ENCODE data around the gene CTXN1. TPM values are rescaled to one million over a fixed set of nuclear protein-coding genes. Genes with fewer than 3 reads are reported as not detected.
"Not testable (repeated sequence)": the region's sequence is repeated elsewhere in the genome, so short reads cannot be mapped to it uniquely, and the experiment has no call there.

The CTXN1 gene
- total RNA-seq, 2 donors from 2014 or later: 60.1 to 87.2 TPM

DNA sequence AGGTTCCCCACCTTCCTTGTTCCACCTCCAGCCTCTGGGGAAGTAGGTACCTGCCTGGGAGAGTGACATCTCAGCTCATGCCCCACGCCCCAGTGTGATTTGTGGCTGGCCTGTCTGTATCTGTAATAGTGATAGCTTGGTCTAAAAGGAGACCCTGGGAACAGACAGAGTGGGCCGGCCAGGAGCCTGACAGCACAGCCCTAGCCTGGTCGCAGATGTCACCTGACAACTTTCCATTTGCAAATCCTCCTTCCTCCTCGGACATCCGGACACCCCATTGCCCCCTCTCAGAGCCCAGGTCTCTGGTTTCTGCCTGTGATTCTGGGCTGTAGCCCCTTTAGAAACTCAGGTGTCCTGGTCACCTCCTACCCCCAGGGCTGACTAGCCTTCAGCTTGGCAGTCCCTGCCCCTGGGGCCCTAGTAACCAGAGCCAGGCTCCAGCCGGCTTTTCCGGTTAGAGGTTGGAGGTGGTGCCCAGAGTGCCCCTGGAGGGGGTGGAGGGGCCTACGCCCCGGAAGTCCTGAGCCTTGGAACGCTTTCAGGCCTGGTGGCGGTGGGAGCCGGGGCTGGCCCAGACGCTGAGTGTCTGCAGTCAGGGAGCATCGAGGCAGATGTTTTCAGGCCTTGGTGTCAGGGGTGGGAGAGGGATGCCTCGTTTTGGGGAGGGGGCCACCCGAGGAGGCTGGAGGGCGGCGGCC, 31.2 kb downstream of the CTXN1 start:
- Mint-ChIP-seq H3K27ac (no peak overlapping the region), H3K9me3 (no peaks in the 10 kb centered on the region), H3K4me1 (no peaks in the 10 kb centered on the region), H3K36me3 (ENCODE audit: low read depth) (peaks cover 9% of the 10 kb centered on the region), H3K4me3 (no peak overlapping the region), H3K27me3 (ENCODE audit: insufficient read depth) (peaks cover 7% of the 10 kb centered on the region)
- H3K9me3 ChIP-seq (ENCODE audit: control insufficient read depth, low read length): no peaks in the 10 kb centered on the region
- H3K27me3 ChIP-seq (ENCODE audit: control insufficient read depth, insufficient read depth, low read length, poor library complexity, severe bottlenecking): no peaks in the 10 kb centered on the region
- H3K27ac ChIP-seq (ENCODE audit: low read depth, low read length): no peak overlapping the region
- no peaks in the 10 kb centered on the region for H3K36me3 ChIP-seq (ENCODE audit: control insufficient read depth, insufficient read depth, low read length)
- no peak for DNase-seq
- no peaks in the 10 kb centered on the region for H3K4me1 ChIP-seq (ENCODE audit: control insufficient read depth, insufficient read depth, low read length)
- WGBS, 2 experiments (ENCODE audit: insufficient coverage in 1 of 2, insufficient read length in 1 of 2): 79 to 85% methylated on average over 12 to 18 of the region's 18 CpGs
- H3K9ac ChIP-seq (ENCODE audit: extremely low read depth, low read length, poor library complexity, severe bottlenecking): no peak overlapping the region
- no peak overlapping the region for H3K4me3 ChIP-seq (ENCODE audit: low read length)
- TF ChIP-seq, protein P1, sequence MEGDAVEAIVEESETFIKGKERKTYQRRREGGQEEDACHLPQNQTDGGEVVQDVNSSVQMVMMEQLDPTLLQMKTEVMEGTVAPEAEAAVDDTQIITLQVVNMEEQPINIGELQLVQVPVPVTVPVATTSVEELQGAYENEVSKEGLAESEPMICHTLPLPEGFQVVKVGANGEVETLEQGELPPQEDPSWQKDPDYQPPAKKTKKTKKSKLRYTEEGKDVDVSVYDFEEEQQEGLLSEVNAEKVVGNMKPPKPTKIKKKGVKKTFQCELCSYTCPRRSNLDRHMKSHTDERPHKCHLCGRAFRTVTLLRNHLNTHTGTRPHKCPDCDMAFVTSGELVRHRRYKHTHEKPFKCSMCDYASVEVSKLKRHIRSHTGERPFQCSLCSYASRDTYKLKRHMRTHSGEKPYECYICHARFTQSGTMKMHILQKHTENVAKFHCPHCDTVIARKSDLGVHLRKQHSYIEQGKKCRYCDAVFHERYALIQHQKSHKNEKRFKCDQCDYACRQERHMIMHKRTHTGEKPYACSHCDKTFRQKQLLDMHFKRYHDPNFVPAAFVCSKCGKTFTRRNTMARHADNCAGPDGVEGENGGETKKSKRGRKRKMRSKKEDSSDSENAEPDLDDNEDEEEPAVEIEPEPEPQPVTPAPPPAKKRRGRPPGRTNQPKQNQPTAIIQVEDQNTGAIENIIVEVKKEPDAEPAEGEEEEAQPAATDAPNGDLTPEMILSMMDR (conservative IDR thresholded peaks at IDR 0.05): peak; percentile 20

DNA sequence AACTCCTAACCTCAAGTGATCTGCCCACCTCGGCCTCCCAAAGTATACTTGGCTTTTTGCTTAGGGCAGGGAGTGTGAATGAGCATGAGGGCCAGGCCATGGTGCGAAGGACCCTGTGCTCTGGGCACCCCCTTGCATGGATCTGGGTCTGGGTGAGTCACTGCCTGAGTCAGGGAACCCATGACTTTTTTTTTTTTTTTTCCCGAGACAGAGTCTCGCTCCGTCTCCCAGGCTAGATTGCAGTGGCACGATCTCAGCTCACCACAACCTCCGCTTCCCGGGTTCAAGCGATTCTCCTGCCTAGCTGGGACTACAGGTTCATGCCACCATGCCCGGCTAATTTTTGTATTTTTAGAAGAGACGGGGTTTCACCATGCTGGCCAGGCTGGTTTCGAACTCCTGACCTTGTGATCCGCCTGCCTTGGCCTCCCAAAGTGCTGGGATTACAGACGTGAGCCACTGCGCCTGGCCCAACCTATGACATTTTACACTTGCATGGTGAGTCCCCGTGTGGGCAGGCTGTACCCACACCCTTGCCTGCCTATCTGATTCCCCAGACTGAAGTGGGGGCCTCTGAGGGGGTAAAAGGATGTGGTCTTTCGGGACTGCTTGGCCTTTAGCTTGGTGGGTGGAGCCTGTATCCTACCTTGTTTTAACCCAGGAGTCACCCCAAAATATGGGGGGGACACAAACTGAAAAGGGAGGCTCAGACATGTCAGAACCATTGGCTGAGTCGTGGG, 32.4 kb downstream of the CTXN1 start:
- DNase-seq; H3K9me3 ChIP-seq (ENCODE audit: control insufficient read depth, low read length); H3K27me3 ChIP-seq (ENCODE audit: control insufficient read depth, insufficient read depth, low read length, poor library complexity, severe bottlenecking); H3K36me3 Mint-ChIP-seq (ENCODE audit: low read depth); H3K9me3 Mint-ChIP-seq; H3K4me3 ChIP-seq (ENCODE audit: low read length); H3K4me1 Mint-ChIP-seq; H3K27ac Mint-ChIP-seq; H3K27ac ChIP-seq (ENCODE audit: low read depth, low read length); H3K36me3 ChIP-seq (ENCODE audit: control insufficient read depth, insufficient read depth, low read length); H3K9ac ChIP-seq (ENCODE audit: extremely low read depth, low read length, poor library complexity, severe bottlenecking); H3K4me3 Mint-ChIP-seq; H3K4me1 ChIP-seq (ENCODE audit: control insufficient read depth, insufficient read depth, low read length): not testable (repeated sequence)
- peaks cover 16% of the 10 kb centered on the region for H3K27me3 Mint-ChIP-seq (ENCODE audit: insufficient read depth)
- WGBS, 2 experiments (ENCODE audit: insufficient coverage in 1 of 2, insufficient read length in 1 of 2): 92 to 93% methylated on average over 9 to 18 of the region's 18 CpGs

DNA sequence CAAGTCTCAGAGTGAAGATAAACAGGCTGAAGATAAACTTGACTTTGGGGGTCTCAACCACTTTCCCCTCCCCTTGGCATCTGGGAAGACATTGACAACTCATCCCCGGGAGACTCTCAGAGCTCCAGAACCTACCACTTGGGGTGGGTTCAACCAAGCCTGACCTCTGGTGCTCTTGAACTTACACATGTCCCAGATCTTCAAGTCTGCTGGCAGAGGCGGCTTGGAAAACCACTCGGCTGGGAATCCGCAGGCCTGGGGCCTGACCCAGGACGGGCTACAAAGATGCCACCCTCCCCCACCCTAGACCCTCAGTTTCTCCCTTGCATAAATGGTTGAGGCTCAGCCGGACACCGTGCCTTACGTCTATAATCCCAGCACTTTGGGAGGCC, 37.1 kb downstream of the CTXN1 start:
- Mint-ChIP-seq H3K9me3 (no peaks in the 10 kb centered on the region), H3K4me1 (no peaks in the 10 kb centered on the region), H3K4me3 (peak overlapping the region; percentile 53), H3K27ac (peak overlapping the region; percentile 55), H3K27me3 (ENCODE audit: insufficient read depth) (peaks cover 39% of the 10 kb centered on the region), H3K36me3 (ENCODE audit: low read depth) (no peaks in the 10 kb centered on the region)
- no peaks in the 10 kb centered on the region for H3K9me3 ChIP-seq (ENCODE audit: control insufficient read depth, low read length)
- no peaks in the 10 kb centered on the region for H3K4me1 ChIP-seq (ENCODE audit: control insufficient read depth, insufficient read depth, low read length)
- TF ChIP-seq, protein P1 (conservative IDR thresholded peaks at IDR 0.05): no peak
- WGBS, 2 experiments (ENCODE audit: insufficient coverage in 1 of 2, insufficient read length in 1 of 2): 74 to 85% methylated on average over 5 to 8 of the region's 8 CpGs
- no peak overlapping the region for H3K27ac ChIP-seq (ENCODE audit: low read depth, low read length)
- H3K4me3 ChIP-seq (ENCODE audit: low read length): peak overlapping the region; percentile 76
- H3K36me3 ChIP-seq (ENCODE audit: control insufficient read depth, insufficient read depth, low read length): no peaks in the 10 kb centered on the region
- H3K9ac ChIP-seq (ENCODE audit: extremely low read depth, low read length, poor library complexity, severe bottlenecking): no peak overlapping the region
- DNase-seq: no peak
- H3K27me3 ChIP-seq (ENCODE audit: control insufficient read depth, insufficient read depth, low read length, poor library complexity, severe bottlenecking): no peaks in the 10 kb centered on the region

Measured in endodermal cell (in vitro differentiated cells).